TTC549 (cell line): ENCODE results near the gene PAIP1.
"Not testable (repeated sequence)": the region's sequence is repeated elsewhere in the genome, so short reads cannot be mapped to it uniquely, and the experiment has no call there.

Experiments used
- FAIRE-seq: peaks from 2 replicates; lab custom pipeline; 2012; peaks lifted over from hg19 to GRCh38; lab: Jason Lieb, UNC

PAIP1 gene

DNA sequence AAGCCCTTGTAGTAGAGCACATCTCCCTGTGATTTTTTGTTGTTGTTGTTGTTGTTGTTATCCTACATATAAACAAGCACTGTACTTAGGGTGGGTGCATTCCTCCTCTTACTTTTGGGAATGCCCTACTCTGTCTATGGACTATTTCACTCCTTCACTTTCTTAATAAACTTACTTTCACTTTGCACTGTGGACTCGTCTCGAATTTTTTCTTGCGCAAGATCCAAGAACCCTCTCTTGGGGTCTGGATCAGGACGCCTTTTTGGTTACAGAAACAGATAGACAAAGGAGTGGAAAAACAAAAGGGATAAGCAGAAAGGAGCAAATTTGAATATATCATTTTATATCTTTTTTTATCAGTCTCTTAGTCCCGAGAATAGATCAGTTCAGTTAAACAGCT lies 14.4 kb upstream of the PAIP1 start:
- FAIRE-seq, result no peak

DNA sequence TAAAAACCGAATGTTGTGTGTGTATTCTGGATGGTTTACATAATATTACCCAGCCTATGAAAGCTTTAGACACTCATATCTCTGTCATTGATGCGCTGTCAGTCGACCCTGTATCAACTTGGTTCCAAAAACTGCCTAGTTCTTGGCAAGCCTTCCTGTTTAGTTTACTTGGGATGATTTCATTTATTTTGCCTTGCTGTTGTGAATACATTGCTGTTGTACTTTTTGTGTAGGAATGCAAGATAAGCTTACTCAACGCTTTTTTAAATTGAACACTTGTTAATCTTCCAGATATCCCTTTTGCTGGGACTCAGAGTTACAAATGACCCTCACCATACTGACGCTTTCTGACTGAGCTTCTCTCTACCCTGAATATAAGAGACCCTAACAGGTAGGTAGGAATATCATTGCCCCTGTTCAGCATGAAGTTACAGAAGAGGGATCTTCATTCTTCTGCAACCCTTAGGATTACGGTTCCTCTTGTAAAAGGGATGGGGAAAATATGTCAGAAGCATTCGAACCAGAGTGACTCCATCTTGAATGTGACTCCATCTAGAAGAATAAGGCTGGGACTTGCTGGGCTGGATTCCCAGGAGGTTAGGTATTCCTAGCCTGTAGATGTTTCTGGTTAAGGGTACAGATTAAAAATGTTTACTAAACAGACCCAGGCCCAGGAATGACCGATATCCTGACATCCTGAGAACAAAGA lies 13.7 kb upstream of the PAIP1 start:
- no peak for FAIRE-seq

DNA sequence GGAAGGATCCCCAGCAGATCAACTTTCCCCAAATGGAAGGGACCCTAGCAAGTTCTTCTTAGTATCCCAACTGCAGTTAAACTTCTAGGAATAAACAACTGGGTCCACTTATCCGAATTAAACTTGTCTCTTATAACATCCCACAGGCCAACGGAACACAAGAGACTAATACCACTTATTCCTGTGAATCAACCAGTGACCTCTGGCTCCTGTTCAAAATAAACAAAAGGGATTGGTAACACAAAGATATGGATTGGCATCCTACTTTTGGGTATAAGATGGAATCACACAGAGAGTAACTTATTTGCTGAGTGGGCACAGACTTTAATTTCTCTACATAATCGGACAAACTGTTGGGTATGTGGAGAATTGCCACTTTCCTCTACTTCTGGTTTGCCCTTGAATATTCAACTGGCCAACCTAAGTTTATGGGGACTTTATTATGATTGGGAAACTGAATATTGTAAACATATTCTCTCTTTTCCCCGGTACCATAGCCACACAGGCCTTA lies 12.4 kb upstream of the PAIP1 start:
- FAIRE-seq, result no peak

DNA sequence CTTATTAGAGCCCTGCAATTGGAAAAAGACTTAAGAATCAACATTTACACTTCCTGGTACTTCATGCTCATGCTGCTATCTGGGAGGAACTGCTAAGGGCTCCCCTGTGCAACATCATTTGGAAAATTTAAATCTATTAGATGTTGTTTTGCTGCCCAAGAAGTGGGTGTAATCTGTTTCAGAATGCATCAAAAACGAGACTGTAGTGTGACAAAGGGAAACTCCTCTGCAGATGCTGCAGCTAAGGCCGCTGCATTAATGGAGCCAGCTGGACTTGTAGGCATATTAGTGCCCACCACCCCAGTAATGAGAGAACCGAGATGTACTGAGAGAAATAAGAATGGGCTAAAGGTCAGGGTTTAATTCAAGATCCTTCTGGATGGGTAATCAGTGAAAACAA lies 11.1 kb upstream of the PAIP1 start:
- no peak for FAIRE-seq

DNA sequence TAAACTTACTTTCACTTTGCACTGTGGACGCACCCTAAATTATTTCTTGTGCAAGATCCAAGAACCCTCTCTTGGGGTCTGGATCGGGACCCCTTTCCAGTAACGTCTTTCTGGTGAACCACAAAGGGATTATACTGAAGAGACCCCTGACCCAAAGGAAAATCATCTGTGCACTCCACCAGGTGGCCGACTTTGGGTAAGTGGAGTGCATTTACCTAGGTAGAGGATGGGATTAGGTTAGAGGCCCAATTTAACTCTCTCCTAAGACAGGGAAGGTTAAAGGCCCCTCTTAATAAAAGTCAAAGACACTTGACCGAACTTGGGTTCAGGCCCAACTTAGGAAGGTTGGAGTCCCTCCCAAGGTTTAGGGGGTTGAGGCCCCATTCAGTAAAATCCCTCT lies 8.2 kb upstream of the PAIP1 start:
- no peak for FAIRE-seq

DNA sequence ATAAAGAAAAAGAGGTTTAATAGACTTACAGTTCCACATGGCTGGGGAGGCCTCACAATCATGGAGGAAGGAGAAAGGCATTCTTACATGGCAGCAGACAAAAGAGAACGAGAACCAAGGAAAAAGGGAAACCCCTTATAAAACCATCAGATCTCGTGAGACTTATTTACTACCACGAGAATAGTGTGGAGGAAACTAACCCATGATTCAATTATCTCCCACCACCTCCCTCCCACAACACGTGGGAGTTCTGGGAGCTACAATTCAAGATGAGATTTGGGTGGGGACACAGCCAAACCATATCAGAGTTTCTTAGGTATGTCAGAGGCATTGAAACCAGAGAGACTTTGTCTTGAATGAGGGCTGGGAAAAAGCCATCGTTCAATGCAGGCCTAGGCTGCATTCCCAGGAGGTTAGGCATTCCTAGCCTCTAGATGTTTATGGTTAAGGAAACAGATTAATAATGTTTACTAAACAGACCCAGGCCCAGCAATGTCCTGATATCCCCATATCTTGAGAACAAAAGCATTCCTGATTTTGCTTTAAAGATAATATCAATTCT lies 7.5 kb upstream of the PAIP1 start:
- FAIRE-seq, result no peak

DNA sequence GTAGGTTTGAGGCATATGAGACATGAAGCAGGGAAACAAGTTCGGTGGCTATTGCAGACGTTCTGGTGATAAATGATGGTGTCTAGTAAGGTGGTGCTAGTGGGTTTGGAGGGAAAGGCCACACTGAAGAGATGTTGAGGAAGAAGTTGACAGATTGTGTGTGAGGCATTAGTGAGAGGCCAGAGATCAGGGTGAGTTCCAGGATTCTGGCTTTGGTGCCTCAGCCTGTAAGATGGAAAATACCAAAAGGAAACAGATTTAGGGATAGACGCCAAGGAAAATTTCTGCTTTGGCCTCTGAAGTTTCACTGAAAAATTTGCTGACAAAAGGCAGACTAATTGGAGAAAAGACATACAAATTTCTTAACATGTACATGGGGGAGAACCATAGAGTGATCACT lies 6.4 kb upstream of the PAIP1 start:
- no peak for FAIRE-seq

DNA sequence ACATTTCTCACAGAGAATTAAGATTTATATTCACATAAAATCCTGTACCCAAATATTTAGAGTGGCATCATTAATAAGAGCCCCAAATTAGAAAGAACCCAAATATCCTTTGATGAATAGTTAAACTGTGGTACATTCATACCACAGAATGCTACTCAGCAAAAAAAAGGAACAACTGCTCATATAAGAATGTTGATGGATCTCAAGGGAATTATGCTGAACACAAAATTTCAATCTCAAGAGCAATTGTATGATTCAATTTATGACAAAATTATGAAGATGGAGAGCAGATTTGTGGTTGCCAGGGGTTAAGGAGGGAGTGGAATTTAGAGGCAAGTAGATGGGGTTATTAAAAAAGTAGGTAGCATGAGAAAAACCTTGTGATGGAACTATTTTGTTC lies 4.5 kb upstream of the PAIP1 start:
- FAIRE-seq, result no peak

DNA sequence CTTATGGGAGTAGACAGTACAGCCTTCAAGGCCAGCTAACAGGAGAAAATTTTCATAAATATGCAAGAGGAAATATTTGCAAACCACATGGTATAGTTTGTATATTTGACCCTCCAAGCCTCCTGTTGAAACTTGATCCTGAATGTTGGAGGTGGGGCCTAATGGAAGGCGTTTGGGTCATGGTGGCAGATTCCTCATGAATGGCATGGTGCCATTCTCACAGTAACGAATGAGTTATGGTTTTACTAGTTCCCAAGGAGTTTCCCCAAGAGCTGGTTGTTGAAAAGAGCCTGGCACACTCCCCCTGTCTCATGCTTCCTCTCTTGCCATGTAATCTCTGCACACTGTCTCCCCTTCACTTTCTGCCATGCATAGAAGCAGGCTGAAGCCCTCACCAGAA lies 3.3 kb upstream of the PAIP1 start:
- no peak for FAIRE-seq

DNA sequence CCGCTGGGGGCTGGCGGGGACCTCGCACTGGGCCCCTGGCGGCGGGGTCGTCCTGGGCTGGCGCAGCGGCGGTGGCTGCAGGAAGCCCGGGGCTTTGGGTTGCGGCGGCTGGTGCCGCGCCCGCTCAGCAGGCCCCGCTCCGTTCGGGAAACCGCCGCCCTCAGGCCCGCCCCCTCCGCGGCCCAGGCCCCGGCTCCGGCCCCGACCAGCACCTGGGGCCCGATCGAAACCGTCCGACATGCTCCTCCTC lies 345 bp downstream of the PAIP1 start:
- FAIRE-seq, result not testable (repeated sequence)

DNA sequence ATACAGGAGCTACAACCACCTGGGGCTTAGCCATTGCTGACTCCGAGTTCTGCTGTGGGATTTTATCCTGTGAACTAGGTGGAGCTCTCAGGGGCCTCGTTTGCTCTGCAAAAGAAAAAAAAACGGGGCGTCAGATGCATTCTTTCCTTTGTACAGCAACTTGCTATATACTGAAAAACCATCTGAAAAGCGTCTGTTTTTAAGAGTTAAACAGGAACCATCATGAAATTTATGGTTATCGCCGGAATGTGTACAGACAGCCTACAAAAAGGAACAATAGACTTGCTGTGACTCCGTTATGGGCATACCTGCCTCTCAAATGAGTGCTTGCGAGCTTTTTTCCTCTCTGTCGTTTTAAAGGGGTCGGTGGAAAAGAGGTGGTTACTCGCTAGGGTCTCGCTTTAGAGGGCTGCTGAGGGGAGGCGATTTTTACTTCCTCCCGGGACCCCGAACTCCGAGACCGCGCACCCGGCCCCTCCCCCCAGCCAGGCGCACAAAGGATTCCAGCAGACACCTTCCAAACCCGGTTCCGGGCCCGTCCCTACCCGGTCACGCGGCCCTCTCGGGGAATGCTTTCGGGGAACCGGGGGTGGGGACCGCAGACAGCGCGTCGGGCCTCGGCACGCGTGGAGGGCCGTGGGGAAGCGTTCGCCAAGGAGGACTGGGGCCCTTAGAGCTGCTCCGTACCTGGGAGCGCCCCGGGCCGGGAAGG lies 826 bp downstream of the PAIP1 start:
- FAIRE-seq, result no peak

DNA sequence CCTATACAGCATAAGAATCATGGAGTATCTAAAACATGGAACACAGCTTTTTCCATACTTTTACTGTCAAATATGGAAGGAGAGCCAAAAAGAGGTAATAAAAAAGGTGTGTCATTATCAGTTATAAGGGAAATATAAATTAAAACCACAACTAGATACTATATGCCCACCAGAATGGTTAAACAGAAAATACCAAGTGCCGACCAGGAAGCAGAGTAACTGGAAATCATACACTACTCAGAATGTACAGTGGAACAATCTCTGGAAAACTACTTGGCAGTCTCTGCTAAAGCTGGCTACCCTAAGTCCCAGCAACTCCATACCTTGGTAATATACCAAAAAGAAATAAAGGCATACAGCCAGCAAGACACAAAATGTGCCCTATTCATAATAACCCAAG lies 2.4 kb downstream of the PAIP1 start:
- no peak for FAIRE-seq

DNA sequence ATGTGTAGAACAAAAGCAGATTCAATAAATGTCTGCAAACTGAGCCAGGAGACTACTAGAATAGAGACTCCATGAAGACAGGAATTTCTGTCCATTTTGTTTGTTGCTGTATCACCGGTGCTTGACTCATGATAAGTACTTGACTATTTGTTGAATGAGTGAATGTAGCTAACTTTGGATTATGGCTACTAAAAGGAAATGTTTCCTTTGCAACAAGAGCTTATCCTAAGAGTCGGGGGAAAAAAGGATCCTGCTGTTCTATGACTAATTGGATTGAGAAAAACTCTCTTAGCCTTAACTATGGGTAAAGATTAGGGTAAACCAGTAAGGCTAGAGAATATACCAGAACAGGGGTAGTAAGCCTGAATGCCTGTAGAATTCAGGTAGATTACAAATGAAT lies 3.5 kb downstream of the PAIP1 start:
- FAIRE-seq, result no peak

DNA sequence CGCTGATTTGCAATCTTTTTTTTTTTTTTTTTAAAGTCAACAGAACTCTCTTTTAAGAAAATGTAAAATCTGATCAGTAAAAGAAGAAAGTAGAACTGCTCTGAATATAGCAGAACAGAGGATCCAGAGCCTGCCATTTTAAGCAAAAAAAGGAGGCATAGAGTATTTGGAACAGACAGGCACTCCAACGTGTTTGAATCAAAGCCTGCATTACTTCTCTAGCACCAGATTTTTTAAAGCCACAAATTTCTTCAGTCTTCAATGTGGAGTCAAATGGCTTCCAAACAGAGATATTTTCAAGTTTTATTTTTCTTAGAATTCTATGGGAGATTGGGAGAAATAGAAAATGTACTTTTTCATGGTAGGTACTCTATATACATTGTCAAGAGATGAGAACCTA lies 5.1 kb downstream of the PAIP1 start:
- no peak for FAIRE-seq

DNA sequence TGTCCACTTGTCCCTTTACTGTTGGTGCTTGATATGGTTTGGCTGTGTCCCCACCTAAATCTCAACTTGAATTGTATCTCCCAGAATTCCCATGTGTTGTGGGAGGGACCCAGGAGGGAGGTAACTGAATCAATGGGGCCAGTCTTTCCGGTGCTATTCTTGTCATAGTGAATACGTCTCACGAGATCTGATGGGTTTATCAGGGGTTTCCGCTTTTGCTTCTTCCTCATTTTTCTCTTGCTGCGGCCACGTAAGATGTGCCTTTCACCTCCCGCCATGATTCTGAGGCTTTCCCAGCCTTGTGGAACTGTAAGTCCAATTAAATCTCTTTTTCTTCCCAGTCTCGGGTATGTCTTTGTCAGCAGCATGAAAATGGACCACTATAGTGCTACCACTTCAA lies 7.6 kb downstream of the PAIP1 start:
- FAIRE-seq, result not testable (repeated sequence)

DNA sequence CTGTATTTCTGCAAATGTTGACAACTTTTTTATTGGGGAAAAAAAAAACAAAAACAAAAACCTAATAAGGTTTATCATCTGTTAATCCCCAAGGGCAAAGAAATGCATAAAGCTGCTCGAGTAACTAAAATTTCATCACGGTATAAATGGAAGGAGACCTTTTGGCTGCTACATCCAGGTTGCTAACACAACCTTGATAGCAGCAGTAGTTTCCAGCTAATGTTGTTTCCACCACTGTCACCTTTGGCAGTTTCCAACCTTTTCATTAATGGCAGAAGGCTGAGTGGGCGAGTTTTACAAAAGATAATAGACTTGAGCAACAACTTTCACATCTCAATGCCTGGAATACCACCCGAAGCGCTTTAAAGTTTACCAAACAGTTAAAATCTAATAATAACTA lies 8.5 kb downstream of the PAIP1 start:
- FAIRE-seq, result no peak

DNA sequence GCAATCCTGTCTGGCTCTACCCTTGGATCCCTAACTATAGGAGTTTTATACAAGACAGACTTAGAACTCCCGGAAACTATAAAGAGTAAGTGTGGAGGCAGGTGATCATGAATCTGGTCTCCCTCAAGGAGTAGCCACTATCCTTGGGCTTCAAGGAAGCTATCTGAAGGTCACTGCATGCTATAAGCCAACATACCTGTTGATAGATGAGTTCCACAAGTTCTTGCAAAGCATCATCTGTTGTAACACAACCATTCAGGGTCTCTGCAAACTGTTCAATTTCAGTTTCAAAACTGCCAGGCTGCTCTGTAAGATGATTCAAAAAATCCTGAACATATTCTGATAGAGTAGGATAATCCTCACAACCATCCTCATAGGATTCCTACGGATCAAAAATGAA lies 9.3 kb downstream of the PAIP1 start:
- FAIRE-seq, result no peak

DNA sequence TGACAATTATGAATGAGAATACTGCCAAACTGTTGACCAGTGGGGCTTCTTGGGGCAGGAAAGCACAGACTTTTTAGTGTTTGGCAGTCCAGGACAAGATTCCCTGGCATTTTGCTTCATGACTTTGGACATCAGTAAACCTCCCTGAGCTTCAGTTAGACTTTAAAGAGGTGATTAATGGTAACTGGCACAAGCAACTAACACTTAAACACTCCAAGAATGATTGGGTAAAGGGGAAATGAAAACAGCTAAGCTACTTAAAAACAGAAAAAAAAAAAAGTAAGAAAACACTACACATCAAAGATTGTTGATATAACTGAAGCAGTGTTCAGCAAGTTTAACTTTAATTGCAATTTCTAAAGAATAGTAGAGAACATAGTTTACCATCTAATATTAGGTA lies 13.4 kb downstream of the PAIP1 start:
- no peak for FAIRE-seq

DNA sequence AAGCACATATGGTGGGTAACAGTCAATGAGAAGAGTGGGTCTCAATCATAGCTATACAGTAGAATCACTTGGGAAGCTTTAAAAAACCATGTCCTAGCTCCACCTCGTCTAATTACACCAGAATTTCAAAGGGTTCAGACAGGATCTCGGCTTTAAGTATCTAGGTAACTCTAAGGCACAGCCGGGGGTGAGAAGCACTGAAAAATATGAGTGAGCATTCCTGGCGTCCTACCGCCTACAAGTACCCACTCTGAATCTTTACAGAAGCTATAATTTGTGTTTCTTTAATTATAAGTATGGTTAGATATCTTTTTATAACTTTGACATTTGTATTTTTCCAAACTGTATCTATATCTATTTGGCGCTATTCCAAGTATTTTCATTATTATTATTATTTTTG lies 16.1 kb downstream of the PAIP1 start:
- FAIRE-seq, result no peak

DNA sequence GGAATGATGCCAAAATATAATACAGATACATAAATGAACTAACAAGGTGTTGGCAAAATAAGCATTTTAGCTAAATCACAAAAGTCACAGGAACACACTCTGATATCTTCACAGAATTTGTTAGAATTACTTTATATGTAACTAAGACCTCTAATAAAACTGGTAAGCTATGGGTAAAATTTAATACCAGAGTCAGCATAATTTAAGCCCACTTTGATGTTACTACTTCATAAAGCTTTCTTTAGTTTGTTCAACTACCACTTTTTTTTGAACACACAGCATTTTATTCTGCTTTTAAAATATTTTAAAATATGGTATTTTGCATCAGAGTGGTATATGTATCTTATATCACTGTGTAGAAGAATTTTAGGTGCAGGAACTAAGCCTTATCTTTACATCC lies 19.9 kb downstream of the PAIP1 start:
- FAIRE-seq, result no peak

DNA sequence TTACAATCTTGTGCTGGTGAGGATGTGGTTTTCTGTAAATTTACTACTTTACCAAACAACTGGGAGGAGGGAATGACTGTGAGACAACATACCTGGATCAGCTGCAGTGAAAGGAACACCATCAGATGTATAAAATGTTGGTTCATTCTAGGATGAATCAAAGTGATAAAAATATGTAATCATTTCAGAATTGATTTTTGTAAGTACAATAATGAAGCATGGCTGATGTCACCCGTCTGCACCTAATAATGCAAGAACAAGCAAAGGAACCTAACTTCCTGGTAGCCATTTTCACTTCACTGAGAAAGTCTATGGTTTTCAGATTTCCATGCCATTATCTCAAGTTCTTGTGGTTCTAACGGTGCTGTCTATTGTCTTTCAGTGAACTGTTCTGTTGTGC lies 23.2 kb downstream of the PAIP1 start:
- FAIRE-seq, result no peak

DNA sequence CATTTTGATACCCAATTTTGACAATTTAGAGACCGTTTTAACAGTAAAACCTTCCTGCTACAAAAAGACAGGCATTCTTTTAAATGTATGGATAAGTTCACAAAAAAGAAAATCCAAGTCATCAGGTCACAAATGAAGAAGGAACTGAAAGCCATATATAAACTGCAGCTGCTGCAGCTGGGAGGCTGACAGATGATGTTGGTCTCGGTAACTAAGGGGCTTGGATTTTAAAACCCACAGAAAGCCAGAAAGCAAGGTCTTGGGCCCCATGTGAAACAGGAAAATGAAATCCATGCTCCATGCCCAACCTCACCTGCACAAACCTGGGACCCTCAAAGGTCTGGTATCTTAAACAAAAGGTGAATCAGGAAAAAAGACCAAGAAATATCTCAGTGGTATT lies 26.2 kb downstream of the PAIP1 start:
- no peak for FAIRE-seq

DNA sequence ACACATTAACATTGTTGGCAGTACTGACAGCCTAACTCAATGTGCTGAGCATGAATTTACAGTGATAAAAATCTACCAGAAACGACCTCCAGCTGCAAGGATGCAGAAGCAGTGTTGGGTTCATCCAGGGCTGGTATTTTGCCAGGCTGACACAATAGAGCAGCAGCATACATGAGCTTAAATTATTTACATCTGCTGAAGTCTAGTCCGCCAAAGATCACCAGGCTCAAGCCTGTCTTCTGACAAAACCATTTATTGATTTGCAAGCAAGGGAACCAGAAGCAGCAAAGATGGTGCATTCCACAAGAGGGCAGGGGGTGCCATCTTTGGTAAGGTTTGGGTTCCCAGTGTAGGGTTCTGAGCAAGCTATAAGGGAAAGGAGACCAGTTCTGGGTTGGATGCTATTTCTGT lies 33.2 kb downstream of the PAIP1 start:
- no peak for FAIRE-seq

DNA sequence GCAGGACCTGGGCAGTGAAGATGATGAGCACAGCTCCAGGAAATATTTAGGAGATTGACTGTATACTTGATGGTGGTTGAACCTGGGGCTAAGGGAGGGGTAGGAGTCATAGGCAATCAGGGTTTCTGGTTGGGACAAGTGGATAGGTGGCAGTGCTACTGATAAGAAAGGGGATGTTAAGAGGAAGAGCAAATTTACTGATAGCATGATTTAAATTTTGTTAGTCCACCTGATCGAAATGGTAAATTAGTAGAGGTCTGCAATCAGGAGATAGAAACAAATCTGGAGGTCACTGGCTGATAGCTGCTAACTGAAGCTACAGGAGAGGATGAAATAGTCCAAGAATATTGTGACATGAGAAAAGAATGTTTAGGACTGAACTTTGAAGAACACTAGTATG lies 36.3 kb downstream of the PAIP1 start:
- no peak for FAIRE-seq
